NB4 (cell line): ENCODE measurements around the gene MOGAT1.

Experiments used
- DNase-seq: peaks from one replicate; pipeline ENCODE4 v3.0.0; 2010; ENCODE audit warnings: low read depth
- H3K4me3 ChIP-seq: one replicate; pipeline ENCODE4 v1.5.1; 2011; ENCODE audit warnings: mild to moderate bottlenecking, low read depth, low read length, moderate library complexity
- CTCF ChIP-seq: IDR thresholded peaks from one replicate; pipeline ENCODE4 v1.5.1; 2012; ENCODE audit warnings: low read depth, low read length
- MYC ChIP-seq: IDR thresholded peaks from 2 replicates; pipeline ENCODE4 v1.6.1; 2011; ENCODE audit warnings: low read depth, low read length
- POLR2A ChIP-seq: IDR thresholded peaks from 2 replicates; pipeline ENCODE4 v1.6.1; 2011; ENCODE audit warnings: mild to moderate bottlenecking; ENCODE audit not compliant: insufficient read length; ENCODE audit errors: extremely low read depth
- TF ChIP-seq, protein P1 (sequence below): IDR thresholded peaks from 2 replicates; pipeline ENCODE4 v1.6.1; 2011; ENCODE audit warnings: low read depth, low read length

The MOGAT1 gene, protein sequence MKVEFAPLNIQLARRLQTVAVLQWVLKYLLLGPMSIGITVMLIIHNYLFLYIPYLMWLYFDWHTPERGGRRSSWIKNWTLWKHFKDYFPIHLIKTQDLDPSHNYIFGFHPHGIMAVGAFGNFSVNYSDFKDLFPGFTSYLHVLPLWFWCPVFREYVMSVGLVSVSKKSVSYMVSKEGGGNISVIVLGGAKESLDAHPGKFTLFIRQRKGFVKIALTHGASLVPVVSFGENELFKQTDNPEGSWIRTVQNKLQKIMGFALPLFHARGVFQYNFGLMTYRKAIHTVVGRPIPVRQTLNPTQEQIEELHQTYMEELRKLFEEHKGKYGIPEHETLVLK

GRCh38 chr2:222671259-222672067 is at the start of gene MOGAT1:
MOGAT1 (plus strand) TSS chr2:222671658; CDS start chr2:222671786, 128 bp downstream.
- TF ChIP-seq MYC (no peak), CTCF (no peak), POLR2A (no peak)
- TF ChIP-seq, protein P1, sequence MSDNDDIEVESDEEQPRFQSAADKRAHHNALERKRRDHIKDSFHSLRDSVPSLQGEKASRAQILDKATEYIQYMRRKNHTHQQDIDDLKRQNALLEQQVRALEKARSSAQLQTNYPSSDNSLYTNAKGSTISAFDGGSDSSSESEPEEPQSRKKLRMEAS = no peak
- no peak within 1 kb of the TSS for H3K4me3 ChIP-seq
- no peak for DNase-seq

DNA sequence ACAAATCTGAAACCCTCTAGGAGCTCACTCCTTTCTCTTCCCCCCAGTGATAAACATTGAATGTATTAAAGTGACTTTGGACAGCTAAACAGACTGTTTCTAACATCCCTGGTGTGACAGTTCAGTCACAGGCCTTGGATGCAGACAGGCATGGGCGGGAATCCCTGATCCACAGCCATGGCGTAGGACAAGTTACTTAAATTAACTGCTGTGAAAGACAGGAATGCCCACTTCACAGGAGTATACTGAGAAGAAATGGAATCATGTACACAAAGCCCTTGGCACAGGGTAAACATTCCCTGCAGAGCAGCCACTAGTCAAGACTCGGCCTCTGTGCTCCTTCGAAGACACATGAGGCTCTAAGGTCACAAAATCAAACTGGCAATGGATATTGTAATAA is 49.6 kb upstream of the MOGAT1 start:
- no peak for TF ChIP-seq CTCF
- no peak for TF ChIP-seq MYC
- TF ChIP-seq, protein P1 = no peak
- no peak for TF ChIP-seq POLR2A
- no peak overlapping the region for H3K4me3 ChIP-seq
- DNase-seq = no peak

GRCh38 chr2:222622910-222623309 is 48.5 kb upstream of the MOGAT1 start:
- no peak overlapping the region for H3K4me3 ChIP-seq
- no peak for DNase-seq
- TF ChIP-seq CTCF = no peak
- no peak for TF ChIP-seq MYC
- TF ChIP-seq POLR2A = no peak
- TF ChIP-seq, protein P1 = no peak

GRCh38 chr2:222623756-222624309 is 47.6 kb upstream of the MOGAT1 start:
- TF ChIP-seq MYC = no peak
- TF ChIP-seq POLR2A = no peak
- TF ChIP-seq, protein P1 = no peak
- TF ChIP-seq CTCF = no peak
- DNase-seq = no peak
- H3K4me3 ChIP-seq = no peak overlapping the region

DNA sequence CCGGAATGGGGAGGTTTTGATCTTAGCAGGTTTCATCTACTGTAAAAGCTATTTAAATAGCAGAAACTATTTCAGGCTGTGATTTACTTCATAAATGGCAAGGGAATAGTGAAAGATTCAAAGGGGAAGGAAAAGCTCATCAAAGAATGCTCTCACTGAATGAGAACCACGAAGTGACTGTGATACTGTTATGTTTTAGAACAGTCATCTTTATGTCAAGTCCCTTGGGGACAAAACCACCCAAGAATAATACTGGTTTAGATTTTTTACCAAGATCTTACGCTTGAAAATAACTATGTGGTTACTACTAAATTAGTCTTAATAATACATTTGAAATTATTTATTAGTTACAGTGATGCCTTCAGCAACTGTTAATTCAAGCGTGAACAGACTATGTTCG is 43.7 kb upstream of the MOGAT1 start:
- DNase-seq = no peak
- TF ChIP-seq CTCF = no peak
- TF ChIP-seq, protein P1 = no peak
- TF ChIP-seq POLR2A = no peak
- no peak for TF ChIP-seq MYC
- no peak overlapping the region for H3K4me3 ChIP-seq
